HepG2 (cell line): ENCODE results near the gene HS3ST3B1. TPM values are rescaled to one million over a fixed set of nuclear protein-coding genes. Genes with fewer than 3 reads are reported as not detected.
A peak's percentile ranks its signal among the peaks of the same experiment; 100 is the strongest.

ENCODE experiments used
- ARNTL ChIP-seq: sonication (generic); formaldehyde crosslinking; IDR thresholded peaks from 2 replicates; pipeline ENCODE4 v1.4.0; 2020; ENCODE audit warnings: mild to moderate bottlenecking, missing genetic modification reagents
- DPF2 ChIP-seq: sonication (generic); formaldehyde crosslinking; IDR thresholded peaks from 2 replicates; pipeline ENCODE4 v1.4.0; 2020; ENCODE audit warnings: mild to moderate bottlenecking, low read depth, missing genetic modification reagents, borderline replicate concordance
- HDAC6 ChIP-seq: fragments of 200-600 bp; sonication (generic); IDR thresholded peaks from 2 replicates; pipeline ENCODE4 v1.7.0; 2017; ENCODE audit warnings: mild to moderate bottlenecking, antibody characterized with exemption, low read length, low read depth
- HNRNPL ChIP-seq: fragments of 200-400 bp; formaldehyde crosslinking; IDR thresholded peaks from 2 replicates; pipeline ENCODE4 v1.6.1; 2017; ENCODE audit warnings: mild to moderate bottlenecking, low read depth, low read length
- PCBP2 ChIP-seq: fragments of 200-400 bp; formaldehyde crosslinking; optimal IDR thresholded peaks from 2 replicates; pipeline ENCODE3; 2018; ENCODE audit warnings: low read length, low read depth; ENCODE audit not compliant: poor library complexity, severe bottlenecking
- POGZ ChIP-seq: sonication (generic); formaldehyde crosslinking; IDR thresholded peaks from 2 replicates; pipeline ENCODE4 v1.4.0; 2020; ENCODE audit warnings: mild to moderate bottlenecking, missing genetic modification reagents
- RARA ChIP-seq: IDR thresholded peaks from 2 replicates; pipeline ENCODE4 v1.6.1; 2016; ENCODE audit warnings: missing genetic modification reagents, missing compliant biosample characterization
- RBM22 ChIP-seq: fragments of 200-400 bp; formaldehyde crosslinking; optimal IDR thresholded peaks from 2 replicates; pipeline ENCODE3; 2017; ENCODE audit warnings: mild to moderate bottlenecking, low read length, moderate library complexity
- ZFAT ChIP-seq: sonication (generic); formaldehyde crosslinking; conservative IDR thresholded peaks from 2 replicates; pipeline ENCODE4 v1.8.1; 2023; ENCODE audit warnings: missing genetic modification reagents, inconsistent platforms
- ZFY ChIP-seq: sonication (generic); formaldehyde crosslinking; IDR thresholded peaks from 2 replicates; pipeline ENCODE4 v1.4.0; 2020; ENCODE audit warnings: missing genetic modification reagents
- ZNF180 ChIP-seq: sonication (generic); formaldehyde crosslinking; IDR thresholded peaks from 2 replicates; pipeline ENCODE4 v1.4.0; 2020; ENCODE audit warnings: low read depth, missing genetic modification reagents, borderline replicate concordance
- ZNF225 ChIP-seq: sonication (generic); formaldehyde crosslinking; IDR thresholded peaks from 2 replicates; pipeline ENCODE4 v1.4.0; 2020; ENCODE audit warnings: mild to moderate bottlenecking, missing genetic modification reagents
- ZNF282 ChIP-seq: fragments of 450-650 bp; IDR thresholded peaks from 2 replicates; pipeline ENCODE4 v1.6.1; 2018; ENCODE audit not compliant: partially characterized antibody
- ZNF543 ChIP-seq: sonication (generic); formaldehyde crosslinking; IDR thresholded peaks from 2 replicates; pipeline ENCODE4 v1.4.0; 2020; ENCODE audit warnings: mild to moderate bottlenecking, missing genetic modification reagents
- ZNF567 ChIP-seq: sonication (generic); formaldehyde crosslinking; IDR thresholded peaks from 2 replicates; pipeline ENCODE4 v1.8.1; 2023; ENCODE audit warnings: mild to moderate bottlenecking, missing genetic modification reagents, borderline replicate concordance
- ZNF570 ChIP-seq: sonication (generic); formaldehyde crosslinking; IDR thresholded peaks from 2 replicates; pipeline ENCODE4 v1.4.0; 2020; ENCODE audit warnings: mild to moderate bottlenecking, missing genetic modification reagents, borderline replicate concordance
- ZNF670 ChIP-seq: sonication (generic); formaldehyde crosslinking; IDR thresholded peaks from 2 replicates; pipeline ENCODE4 v1.8.0; 2022; ENCODE audit warnings: mild to moderate bottlenecking, missing genetic modification reagents, borderline replicate concordance
- polyA plus RNA-seq, 8 experiments: library from polyadenylated mRNA; depleted of rRNA in 3 of 8; stranded (reverse) in 7 of 8; unstranded in 1 of 8; fragments of >200 nt; fragmentation: Illumina TruSeq in 4 of 8; extraction: Trizol in 4 of 8; gene quantifications; 2 replicates each; pipeline versions ENCODE4 v1.2.1 to v1.2.3, GENCODE V29; 2011 to 2016; ENCODE audit warnings: low read depth in 4 of 8, missing spikeins in 1 of 8, mixed read lengths in 1 of 8; ENCODE audit not compliant: insufficient read depth in 1 of 8
- total RNA-seq, 5 experiments: library from RNA; depleted of rRNA; stranded (reverse); fragments of >200 nt; fragmentation: Illumina TruSeq; extraction: Trizol; gene quantifications; 2 replicates each; pipeline ENCODE4 v1.2.3, GENCODE V29; 2016; ENCODE audit warnings: low read depth in 1 of 5
- TF ChIP-seq, protein P1 (sequence below): sonication (generic); formaldehyde crosslinking; IDR thresholded peaks from 2 replicates; pipeline ENCODE4 v1.5.0; 2020; ENCODE audit warnings: mild to moderate bottlenecking, missing genetic modification reagents
- TF ChIP-seq, protein P2 (sequence below): sonication (generic); formaldehyde crosslinking; IDR thresholded peaks from 2 replicates; pipeline ENCODE4 v1.5.0; 2020; ENCODE audit warnings: missing genetic modification reagents
- TF ChIP-seq, protein P3 (sequence below): sonication (generic); formaldehyde crosslinking; IDR thresholded peaks from 2 replicates; pipeline ENCODE4 v1.5.1; 2020; ENCODE audit warnings: missing genetic modification reagents, mild to moderate bottlenecking, borderline replicate concordance
- TF ChIP-seq, protein P4 (sequence below): sonication (generic); formaldehyde crosslinking; IDR thresholded peaks from 2 replicates; pipeline ENCODE4 v1.5.1; 2020; ENCODE audit warnings: mild to moderate bottlenecking, moderate library complexity, missing genetic modification reagents
- TF ChIP-seq, protein P5 (sequence below): sonication (generic); formaldehyde crosslinking; IDR thresholded peaks from 2 replicates; pipeline ENCODE4 v1.5.0; 2020; ENCODE audit warnings: missing genetic modification reagents
- TF ChIP-seq, protein P6 (sequence below): sonication (generic); formaldehyde crosslinking; IDR thresholded peaks from 2 replicates; pipeline ENCODE4 v1.4.0; 2020; ENCODE audit warnings: mild to moderate bottlenecking, missing genetic modification reagents

HS3ST3B1 gene
- total and polyA plus RNA-seq, 2 of the 13 experiments (the other 11 are each of a cell fraction or from before 2014, with no cell fraction given) = 15.7 to 39.5 TPM

DNA sequence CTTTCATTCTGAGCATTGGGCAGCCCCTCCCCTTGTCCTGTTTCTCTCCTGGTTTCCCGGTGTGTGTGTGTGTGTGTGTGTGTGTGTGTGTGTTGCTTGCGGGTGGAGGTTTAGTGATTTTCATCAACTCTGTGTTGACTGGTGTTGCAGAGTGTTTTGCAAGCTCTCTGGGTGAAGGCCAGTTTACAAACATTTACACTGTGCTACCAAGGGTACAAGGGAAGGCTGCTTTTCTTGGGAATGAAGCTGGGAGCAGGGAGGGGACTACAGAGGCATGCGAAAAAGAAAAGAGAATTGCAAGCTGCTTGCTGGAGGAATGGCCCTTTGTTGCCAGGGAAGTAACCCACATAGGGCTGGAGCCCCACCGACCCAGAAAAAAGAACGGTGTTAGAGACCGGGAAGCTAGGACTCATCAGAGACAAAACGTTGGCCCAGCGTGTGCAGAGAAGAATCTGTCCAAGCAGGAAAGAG is 29.6 kb downstream of the HS3ST3B1 start (continued):
- TF ChIP-seq, protein P1, sequence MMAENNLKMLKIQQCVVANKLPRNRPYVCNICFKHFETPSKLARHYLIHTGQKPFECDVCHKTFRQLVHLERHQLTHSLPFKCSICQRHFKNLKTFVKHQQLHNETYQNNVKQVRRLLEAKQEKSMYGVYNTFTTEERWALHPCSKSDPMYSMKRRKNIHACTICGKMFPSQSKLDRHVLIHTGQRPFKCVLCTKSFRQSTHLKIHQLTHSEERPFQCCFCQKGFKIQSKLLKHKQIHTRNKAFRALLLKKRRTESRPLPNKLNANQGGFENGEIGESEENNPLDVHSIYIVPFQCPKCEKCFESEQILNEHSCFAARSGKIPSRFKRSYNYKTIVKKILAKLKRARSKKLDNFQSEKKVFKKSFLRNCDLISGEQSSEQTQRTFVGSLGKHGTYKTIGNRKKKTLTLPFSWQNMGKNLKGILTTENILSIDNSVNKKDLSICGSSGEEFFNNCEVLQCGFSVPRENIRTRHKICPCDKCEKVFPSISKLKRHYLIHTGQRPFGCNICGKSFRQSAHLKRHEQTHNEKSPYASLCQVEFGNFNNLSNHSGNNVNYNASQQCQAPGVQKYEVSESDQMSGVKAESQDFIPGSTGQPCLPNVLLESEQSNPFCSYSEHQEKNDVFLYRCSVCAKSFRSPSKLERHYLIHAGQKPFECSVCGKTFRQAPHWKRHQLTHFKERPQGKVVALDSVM (CRISPR knock-in tag) = no peak
- no peak for TF ChIP-seq ZNF180 (CRISPR knock-in tag)
- TF ChIP-seq POGZ (CRISPR knock-in tag) = no peak
- TF ChIP-seq, protein P2, sequence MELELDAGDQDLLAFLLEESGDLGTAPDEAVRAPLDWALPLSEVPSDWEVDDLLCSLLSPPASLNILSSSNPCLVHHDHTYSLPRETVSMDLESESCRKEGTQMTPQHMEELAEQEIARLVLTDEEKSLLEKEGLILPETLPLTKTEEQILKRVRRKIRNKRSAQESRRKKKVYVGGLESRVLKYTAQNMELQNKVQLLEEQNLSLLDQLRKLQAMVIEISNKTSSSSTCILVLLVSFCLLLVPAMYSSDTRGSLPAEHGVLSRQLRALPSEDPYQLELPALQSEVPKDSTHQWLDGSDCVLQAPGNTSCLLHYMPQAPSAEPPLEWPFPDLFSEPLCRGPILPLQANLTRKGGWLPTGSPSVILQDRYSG = no peak
- TF ChIP-seq HDAC6 = no peak
- TF ChIP-seq, protein P3, sequence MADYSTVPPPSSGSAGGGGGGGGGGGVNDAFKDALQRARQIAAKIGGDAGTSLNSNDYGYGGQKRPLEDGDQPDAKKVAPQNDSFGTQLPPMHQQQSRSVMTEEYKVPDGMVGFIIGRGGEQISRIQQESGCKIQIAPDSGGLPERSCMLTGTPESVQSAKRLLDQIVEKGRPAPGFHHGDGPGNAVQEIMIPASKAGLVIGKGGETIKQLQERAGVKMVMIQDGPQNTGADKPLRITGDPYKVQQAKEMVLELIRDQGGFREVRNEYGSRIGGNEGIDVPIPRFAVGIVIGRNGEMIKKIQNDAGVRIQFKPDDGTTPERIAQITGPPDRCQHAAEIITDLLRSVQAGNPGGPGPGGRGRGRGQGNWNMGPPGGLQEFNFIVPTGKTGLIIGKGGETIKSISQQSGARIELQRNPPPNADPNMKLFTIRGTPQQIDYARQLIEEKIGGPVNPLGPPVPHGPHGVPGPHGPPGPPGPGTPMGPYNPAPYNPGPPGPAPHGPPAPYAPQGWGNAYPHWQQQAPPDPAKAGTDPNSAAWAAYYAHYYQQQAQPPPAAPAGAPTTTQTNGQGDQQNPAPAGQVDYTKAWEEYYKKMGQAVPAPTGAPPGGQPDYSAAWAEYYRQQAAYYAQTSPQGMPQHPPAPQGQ (CRISPR knock-in tag) = no peak
- TF ChIP-seq ZNF670 (CRISPR knock-in tag) = peak; percentile 86; the same call in 1 of the 2 replicates
- 0 out of 2 replicates have a peak, but pooled peaks have one; percentile 20 for TF ChIP-seq DPF2 (CRISPR knock-in tag)
- TF ChIP-seq ZNF282 = no peak
- peak; percentile 71 for TF ChIP-seq RBM22
- TF ChIP-seq ZFAT = no peak
- no peak for TF ChIP-seq ZFY (CRISPR knock-in tag)
- no peak for TF ChIP-seq ZNF570 (CRISPR knock-in tag)
- TF ChIP-seq, protein P4, sequence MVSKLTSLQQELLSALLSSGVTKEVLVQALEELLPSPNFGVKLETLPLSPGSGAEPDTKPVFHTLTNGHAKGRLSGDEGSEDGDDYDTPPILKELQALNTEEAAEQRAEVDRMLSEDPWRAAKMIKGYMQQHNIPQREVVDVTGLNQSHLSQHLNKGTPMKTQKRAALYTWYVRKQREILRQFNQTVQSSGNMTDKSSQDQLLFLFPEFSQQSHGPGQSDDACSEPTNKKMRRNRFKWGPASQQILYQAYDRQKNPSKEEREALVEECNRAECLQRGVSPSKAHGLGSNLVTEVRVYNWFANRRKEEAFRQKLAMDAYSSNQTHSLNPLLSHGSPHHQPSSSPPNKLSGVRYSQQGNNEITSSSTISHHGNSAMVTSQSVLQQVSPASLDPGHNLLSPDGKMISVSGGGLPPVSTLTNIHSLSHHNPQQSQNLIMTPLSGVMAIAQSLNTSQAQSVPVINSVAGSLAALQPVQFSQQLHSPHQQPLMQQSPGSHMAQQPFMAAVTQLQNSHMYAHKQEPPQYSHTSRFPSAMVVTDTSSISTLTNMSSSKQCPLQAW (CRISPR knock-in tag) = peak; percentile 64; the same call in 1 of the 2 replicates
- peak; percentile 42; the same call in 1 of the 2 replicates for TF ChIP-seq ARNTL
- no peak for TF ChIP-seq ZNF567 (CRISPR knock-in tag)
- TF ChIP-seq HNRNPL = no peak
- TF ChIP-seq, protein P5, sequence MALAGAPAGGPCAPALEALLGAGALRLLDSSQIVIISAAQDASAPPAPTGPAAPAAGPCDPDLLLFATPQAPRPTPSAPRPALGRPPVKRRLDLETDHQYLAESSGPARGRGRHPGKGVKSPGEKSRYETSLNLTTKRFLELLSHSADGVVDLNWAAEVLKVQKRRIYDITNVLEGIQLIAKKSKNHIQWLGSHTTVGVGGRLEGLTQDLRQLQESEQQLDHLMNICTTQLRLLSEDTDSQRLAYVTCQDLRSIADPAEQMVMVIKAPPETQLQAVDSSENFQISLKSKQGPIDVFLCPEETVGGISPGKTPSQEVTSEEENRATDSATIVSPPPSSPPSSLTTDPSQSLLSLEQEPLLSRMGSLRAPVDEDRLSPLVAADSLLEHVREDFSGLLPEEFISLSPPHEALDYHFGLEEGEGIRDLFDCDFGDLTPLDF (CRISPR knock-in tag) = no peak
- TF ChIP-seq, protein P6, sequence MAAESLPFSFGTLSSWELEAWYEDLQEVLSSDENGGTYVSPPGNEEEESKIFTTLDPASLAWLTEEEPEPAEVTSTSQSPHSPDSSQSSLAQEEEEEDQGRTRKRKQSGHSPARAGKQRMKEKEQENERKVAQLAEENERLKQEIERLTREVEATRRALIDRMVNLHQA (CRISPR knock-in tag) = no peak
- TF ChIP-seq ZNF225 (CRISPR knock-in tag) = no peak
- TF ChIP-seq PCBP2 = no peak
- TF ChIP-seq RARA (CRISPR knock-in tag) = peak; percentile 91
- TF ChIP-seq ZNF543 (CRISPR knock-in tag) = no peak
